Activated CD8-positive, alpha-beta memory T cell treated with anti-CD3 and anti-CD28 coated beads, Interleukin-2, amount 10 ng/mL, durations not matched to agents 7 days and 5 days (primary cell): ENCODE measurements around the gene SLC25A22. TPM values are rescaled to one million over a fixed set of nuclear protein-coding genes. Genes with fewer than 3 reads are reported as not detected.
A peak's percentile ranks its signal among the peaks of the same experiment; 100 is the strongest.

Source experiments
- ATAC-seq: fragments of 150-1000 bp; cut with Tn5 transposase; one replicate; pipeline ENCODE4 v1.10.0; 2021; ENCODE audit warnings: moderate library complexity
- CTCF ChIA-PET: fragments of 350-600 bp; sonication (Branson Sonifier 250); formaldehyde crosslinking; loops from one replicate; lab custom pipeline; 2021; ENCODE audit warnings: antibody characterized with exemption; lab: Charles Lee
- DNase-seq: peaks from one replicate; pipeline ENCODE4 v3.0.0-alpha.2; 2020
- H3K27ac Mint-ChIP-seq: one replicate; pipeline ENCODE4 v1.8.0; 2021; ENCODE audit warnings: mild to moderate bottlenecking, mixed read lengths
- H3K27me3 Mint-ChIP-seq: one replicate; pipeline ENCODE4 v1.8.0; 2021; ENCODE audit warnings: mixed read lengths
- H3K36me3 Mint-ChIP-seq: one replicate; pipeline ENCODE4 v1.8.0; 2021; ENCODE audit warnings: mild to moderate bottlenecking, mixed read lengths
- H3K4me1 Mint-ChIP-seq: one replicate; pipeline ENCODE4 v1.8.0; 2021; ENCODE audit warnings: mixed read lengths
- H3K4me3 Mint-ChIP-seq: one replicate; pipeline ENCODE4 v1.8.0; 2021; ENCODE audit warnings: mild to moderate bottlenecking, moderate library complexity, mixed read lengths
- H3K9me3 Mint-ChIP-seq: one replicate; pipeline ENCODE4 v1.8.0; 2022; ENCODE audit warnings: low read depth, mixed read lengths
- total RNA-seq, 2 experiments: library from RNA; stranded (reverse); gene quantifications; one replicate each; pipeline ENCODE4 v1.2.3, GENCODE V29; 2021

Gene SLC25A22
- 10 to 100 TPM; 49.4 to 54.7 TPM for total RNA-seq

DNA sequence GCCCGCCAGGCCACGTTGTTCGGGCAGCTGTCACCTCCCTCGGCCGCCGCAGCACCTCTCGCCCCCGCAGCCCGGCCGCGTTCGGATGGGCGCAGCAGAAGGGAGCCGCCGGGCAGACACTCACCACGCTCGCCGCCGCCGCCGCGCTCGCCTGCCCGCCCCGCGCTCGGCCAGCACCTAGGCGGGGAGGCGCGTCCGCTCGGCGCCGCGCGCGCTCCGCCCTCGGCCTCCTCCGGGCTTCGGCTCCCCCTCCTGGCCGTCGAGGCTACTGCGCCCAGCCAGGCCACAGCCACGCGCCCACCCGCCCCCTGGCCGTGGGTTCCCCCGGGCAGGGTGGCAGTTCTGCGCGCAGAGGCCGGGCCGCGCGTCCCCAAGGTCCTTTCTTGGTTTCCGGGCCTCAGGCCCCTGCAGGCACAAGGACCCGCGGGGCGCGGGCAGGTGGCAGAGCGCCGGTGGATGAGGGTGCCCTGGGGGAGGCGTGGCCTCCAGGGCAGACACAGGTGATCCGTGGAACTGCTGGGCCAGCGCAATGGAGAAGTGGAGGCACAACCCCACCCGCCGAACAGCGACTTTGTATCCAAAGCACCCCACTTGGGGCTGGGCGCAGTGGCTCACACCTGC is at the start of gene SLC25A22:
Gene SLC25A22 (minus strand): TSS at position 189 of the 621 bp plus-strand sequence. CDS start 3,275 bp downstream, outside the sequence.
- Mint-ChIP-seq H3K9me3 (no peaks in the 10 kb centered on the region), H3K4me3 (peak within 1 kb of the TSS; percentile 85), H3K27me3 (no peaks in the 10 kb centered on the region), H3K4me1 (peaks cover 16% of the 10 kb centered on the region), H3K36me3 (peaks cover 4% of the 10 kb centered on the region), H3K27ac (peak within 1 kb of the TSS; percentile 84)
- ATAC-seq (peak; percentile 60), DNase-seq (peak; percentile 88)
- CTCF ChIA-PET, result interaction anchor here (1.0 to 1.5 kb wide), 5 partner anchors 11 to 72 kb away, joined by 3 to 4 read pairs (median 3); partner anchors contain the start of gene RPLP2

DNA sequence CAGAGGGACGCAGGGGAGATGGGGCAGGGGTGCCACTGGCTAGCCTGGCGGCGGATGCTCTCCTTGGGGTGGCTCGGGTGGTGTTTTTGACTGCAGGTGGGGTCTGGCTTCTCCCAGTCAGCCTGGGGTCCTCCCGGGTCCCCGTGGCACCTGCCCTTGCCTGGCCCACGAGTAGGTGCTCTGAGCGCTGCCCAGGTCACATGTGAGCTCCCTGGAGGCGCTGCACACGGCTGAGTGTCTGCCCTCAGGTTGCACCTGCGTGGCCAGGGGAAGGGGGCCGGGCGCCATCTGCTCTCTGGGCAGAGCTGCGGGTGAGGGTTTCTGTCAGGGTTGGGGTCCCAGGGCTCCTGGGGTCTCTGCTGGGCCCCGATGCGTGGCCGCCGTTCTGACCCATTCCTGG is 49.8 kb upstream of the SLC25A22 start:
- peaks cover 14% of the 10 kb centered on the region for H3K4me1 Mint-ChIP-seq
- CTCF ChIA-PET, result interaction anchor here (0.7 to 2.7 kb wide), 16 partner anchors 7 to 727 kb away, joined by 3 to 41 read pairs (median 4); partner anchors contain the start of genes CD151 and CHID1
- ATAC-seq (no peak), DNase-seq (no peak)
- no peaks in the 10 kb centered on the region for H3K36me3 Mint-ChIP-seq
- H3K4me3 Mint-ChIP-seq, result no peak overlapping the region
- peaks cover 13% of the 10 kb centered on the region for H3K27me3 Mint-ChIP-seq
- no peaks in the 10 kb centered on the region for H3K9me3 Mint-ChIP-seq
- H3K27ac Mint-ChIP-seq, result no peak overlapping the region

DNA sequence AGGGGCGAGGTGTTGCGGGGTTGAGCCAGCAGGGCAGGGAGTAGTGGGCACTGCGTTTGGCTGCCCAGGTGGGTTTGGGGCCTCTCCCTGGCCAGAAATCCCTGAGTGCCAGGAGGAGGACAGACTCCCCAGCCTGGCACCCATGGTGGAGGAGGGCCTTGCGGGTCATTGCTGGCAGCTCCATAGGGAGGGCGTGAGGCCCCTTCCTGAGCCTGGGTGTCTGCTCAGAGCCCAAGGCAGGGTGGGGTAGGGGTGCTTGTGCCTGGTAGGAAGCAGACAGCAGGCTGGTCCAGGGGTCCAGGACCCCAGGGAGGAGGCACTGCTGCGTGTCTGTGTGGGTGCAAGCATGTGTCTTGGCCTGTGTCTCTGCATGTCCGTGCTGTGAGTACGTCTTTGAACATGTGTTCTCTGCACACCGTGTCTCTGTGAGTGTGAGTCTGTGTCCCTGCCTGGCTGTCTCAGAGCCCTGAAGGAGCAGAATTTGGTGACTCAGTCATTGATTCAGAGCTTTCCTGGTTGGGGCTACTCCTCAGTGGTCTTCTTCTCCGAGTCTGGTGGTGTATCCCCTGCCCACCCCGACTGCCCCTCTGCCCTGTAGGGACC is 48.5 kb upstream of the SLC25A22 start:
- ATAC-seq (no peak), DNase-seq (no peak)
- peaks cover 14% of the 10 kb centered on the region for H3K4me1 Mint-ChIP-seq
- no peak overlapping the region for H3K4me3 Mint-ChIP-seq
- CTCF ChIA-PET, result interaction anchor here (1.0 to 2.7 kb wide), 5 partner anchors 9 to 728 kb away, joined by 3 to 13 read pairs (median 8); partner anchors contain the start of gene CD151
- no peaks in the 10 kb centered on the region for H3K36me3 Mint-ChIP-seq
- no peaks in the 10 kb centered on the region for H3K9me3 Mint-ChIP-seq
- no peak overlapping the region for H3K27ac Mint-ChIP-seq
- peaks cover 13% of the 10 kb centered on the region for H3K27me3 Mint-ChIP-seq

DNA sequence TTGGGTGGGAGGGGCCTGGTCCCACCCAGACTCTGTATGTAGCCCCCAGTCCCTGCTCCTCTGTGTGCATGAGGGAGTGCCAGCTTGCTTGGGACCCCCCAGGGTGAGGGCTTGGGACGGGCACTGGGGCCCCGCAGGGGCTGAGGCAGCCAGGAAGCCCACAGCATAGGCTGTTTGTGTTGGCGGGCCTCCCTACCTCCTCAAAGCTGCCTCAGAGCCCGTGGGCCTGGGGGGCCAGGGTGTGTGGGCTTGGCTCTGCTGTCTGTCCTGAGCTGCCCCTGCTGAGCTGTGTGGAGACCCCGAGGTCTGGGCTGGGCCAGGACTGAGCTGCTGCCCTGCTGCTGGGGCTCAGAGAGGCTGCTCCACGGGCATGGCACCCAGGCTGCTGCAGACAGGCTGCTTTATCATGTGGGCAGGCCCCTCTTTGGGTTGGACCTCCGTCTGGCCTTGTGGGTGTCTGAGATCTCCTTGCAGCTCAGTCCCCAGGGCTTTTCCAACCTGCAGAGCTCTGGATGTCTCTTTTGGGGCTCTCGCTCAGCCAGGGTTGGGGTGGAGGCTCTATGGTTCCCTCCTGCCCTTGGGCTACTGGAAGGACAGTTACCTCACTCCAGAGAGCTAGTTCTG is 47.9 kb upstream of the SLC25A22 start:
- H3K4me1 Mint-ChIP-seq, result peaks cover 19% of the 10 kb centered on the region
- no peaks in the 10 kb centered on the region for H3K36me3 Mint-ChIP-seq
- CTCF ChIA-PET, result interaction anchor here (1.5 kb wide), 1 partner anchor 205 kb away, joined by 8 read pairs; no protein-coding TSS in a partner anchor
- H3K4me3 Mint-ChIP-seq, result no peak overlapping the region
- H3K27me3 Mint-ChIP-seq, result peaks cover 10% of the 10 kb centered on the region
- ATAC-seq (no peak), DNase-seq (no peak)
- no peaks in the 10 kb centered on the region for H3K9me3 Mint-ChIP-seq
- H3K27ac Mint-ChIP-seq, result no peak overlapping the region

DNA sequence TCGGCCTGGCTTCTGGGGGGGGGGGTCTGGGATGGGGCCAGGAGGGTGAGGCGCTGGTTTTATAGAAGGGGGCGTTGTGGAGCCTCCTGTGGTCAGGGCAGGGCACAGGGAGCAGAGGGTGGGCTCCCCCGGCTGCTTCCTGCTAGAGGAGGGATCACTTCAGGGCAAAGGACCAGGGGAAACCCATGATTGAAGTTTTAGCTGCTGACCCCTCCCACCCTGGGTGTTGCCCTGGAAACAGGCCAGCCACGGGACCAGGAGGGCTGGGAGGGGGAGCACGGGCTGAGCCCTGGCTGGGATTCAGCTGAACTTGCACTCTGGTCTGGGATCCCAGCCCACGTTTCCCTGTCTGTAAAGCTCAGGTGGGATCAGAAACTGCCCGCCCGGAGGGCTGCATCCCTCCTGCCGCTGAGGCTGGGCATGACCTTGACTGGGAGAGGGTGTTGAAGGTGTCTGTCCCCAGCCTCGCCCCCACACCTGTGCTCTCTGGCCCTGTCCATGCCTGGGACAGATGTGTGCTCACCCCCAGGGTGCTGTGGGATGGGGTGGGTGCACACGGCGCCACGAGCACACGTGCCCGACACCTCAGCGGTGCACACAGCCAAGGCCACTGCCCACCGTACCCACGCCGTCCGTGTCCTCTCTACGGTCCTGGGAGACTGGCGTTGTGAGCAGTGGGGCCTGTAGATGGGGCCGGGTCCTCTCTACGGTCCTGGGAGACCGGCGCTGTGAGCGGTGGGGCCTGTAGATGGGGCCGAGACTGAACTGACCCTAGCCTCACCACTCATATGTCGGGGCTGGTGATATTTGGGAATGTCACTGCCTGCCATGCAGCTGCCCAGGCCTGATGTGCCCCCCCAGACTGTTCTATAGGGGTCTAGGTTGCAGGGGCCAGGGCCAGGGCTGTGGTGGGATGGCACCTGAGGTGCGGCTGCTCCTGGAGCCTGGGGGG is 46.9 kb upstream of the SLC25A22 start:
- Mint-ChIP-seq H3K36me3 (peaks cover 6% of the 10 kb centered on the region), H3K27ac (no peak overlapping the region), H3K4me3 (no peak overlapping the region), H3K4me1 (peaks cover 29% of the 10 kb centered on the region), H3K9me3 (no peaks in the 10 kb centered on the region), H3K27me3 (peaks cover 8% of the 10 kb centered on the region)
- DNase-seq (no peak), ATAC-seq (no peak)
- CTCF ChIA-PET, result no interaction called here

DNA sequence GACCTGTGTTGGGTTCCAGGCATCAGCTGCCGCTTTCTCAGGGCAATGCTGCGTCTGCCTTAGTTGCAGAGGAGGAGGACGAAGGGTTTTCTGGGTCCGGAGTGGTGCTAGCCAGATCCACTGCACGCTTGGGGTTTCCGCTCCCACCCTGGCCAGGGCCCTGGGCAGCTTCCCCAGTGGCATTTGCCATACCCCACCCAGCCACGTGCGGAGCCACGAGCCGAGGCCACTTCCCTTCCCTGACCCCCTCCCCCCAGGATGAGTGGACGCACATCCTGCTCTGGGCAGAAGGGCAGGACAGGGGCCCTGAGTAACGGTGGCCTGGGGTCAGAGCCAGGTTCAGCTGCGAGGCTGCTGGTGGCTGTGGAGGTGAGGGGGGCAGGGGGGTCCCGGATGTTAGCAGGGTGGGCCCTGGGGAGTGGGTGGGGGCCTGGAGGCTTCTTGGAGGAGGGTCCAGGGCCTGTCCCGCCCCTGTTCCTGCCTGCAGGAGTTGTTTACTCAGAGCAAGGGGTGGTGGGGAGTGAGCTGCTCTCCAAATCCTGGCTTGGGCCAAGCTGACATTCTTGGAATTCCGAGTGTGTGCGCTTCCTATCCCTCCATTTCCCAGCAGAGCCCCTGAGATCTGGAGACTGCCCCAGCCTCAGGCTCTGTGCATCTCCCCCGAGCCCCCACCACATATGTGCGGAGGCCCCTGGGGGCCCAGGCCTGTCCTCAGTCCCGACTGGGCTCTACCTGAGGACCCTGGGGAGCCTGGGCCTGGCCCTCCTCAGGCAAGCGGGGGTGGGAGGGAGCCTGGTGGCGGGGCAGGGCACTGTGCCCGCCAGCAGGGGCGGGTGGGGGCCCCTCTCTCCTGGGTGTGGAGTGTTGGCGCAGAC is 46.0 kb upstream of the SLC25A22 start:
- no peak for ATAC-seq

DNA sequence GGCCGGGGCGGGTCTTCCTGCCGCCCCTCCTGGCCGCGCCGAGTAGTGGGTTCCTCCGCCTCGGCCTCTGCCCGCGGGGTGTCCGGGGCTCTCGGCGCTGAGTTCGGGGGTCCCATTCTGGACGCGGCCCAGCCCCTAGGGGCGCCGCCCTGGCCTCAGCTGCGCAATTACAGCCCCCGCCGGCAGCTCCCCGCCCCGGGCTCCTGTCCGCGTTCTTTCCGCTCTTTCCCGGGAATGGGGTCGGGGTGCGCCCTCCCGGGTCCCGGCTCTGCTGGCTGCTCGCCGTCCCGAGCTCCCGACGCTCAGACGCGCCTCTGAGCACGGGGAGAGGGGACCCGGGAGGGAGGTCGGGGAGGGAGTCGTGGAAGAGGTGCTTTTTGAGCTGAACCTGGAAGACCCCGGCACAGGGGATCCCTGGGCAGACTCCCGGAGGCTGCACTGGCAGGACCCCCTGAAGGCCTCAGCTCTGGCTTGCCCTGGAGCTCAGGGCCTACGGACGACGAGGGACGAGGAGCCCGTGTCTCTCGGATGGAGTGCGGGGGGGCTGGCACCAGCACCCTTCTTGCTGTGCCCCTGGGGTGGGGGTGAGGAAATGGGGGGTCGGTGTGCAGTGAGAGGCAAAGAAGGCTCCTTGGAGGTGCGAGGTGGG is 45.1 kb upstream of the SLC25A22 start:
- CTCF ChIA-PET, result interaction anchor here (0.8 to 2.6 kb wide), 8 partner anchors 9 to 78 kb away, joined by 3 to 11 read pairs (median 4); partner anchors contain the start of genes CD151, PNPLA2 and RPLP2
- peaks cover 7% of the 10 kb centered on the region for H3K36me3 Mint-ChIP-seq
- ATAC-seq (peak; percentile 7), DNase-seq (no peak)
- no peaks in the 10 kb centered on the region for H3K9me3 Mint-ChIP-seq
- H3K27ac Mint-ChIP-seq, result no peak overlapping the region
- H3K27me3 Mint-ChIP-seq, result no peaks in the 10 kb centered on the region
- peaks cover 24% of the 10 kb centered on the region for H3K4me1 Mint-ChIP-seq
- H3K4me3 Mint-ChIP-seq, result peak overlapping the region; percentile 63

More for the DNA sequence above, 46.0 kb upstream of the SLC25A22 start:
- H3K27ac Mint-ChIP-seq, result no peak overlapping the region
- H3K4me3 Mint-ChIP-seq, result peak overlapping the region; percentile 63
- peaks cover 7% of the 10 kb centered on the region for H3K36me3 Mint-ChIP-seq
- CTCF ChIA-PET, result interaction anchor here (0.8 to 2.6 kb wide), 7 partner anchors 10 to 34 kb away, joined by 3 to 11 read pairs (median 4); partner anchors contain the start of genes CD151, PNPLA2 and RPLP2
- peaks cover 6% of the 10 kb centered on the region for H3K27me3 Mint-ChIP-seq
- no peaks in the 10 kb centered on the region for H3K9me3 Mint-ChIP-seq
- peaks cover 29% of the 10 kb centered on the region for H3K4me1 Mint-ChIP-seq
- DNase-seq, result no peak

DNA sequence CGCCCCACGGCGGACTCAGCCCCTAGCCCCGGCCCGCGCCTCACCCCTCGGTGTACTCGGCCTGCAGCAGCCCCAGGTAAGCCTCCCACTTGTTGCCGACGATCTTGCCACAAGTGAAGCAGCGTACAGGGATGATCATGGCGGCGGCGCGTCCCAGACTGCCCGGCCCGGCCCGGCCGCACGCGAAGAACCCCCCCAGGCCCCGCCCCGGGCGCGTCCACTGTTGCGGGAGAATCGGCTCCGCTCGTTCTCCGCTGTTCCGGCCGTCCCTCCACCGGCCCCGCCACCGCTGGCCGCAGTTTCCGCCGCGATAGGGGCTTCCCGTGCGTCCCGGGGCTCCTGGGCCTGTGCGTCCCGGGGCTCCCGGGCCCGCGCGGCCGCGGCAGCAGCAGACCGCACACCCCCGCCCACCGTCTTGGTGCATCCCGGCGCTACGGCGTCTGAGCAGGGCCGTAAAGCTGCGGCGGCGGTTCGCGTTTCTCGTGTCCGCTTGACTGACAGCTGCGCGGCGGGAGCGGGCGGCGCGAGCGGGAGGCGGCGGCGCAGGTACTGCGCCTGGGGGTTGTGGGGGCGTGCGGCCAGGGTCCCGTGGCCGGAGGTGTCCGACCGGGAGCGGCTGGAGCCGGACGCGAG is 44.4 kb upstream of the SLC25A22 start, which contains the start of the genes POLR2L and TSPAN4:
Gene POLR2L (minus strand): TSS at position 160 of the 633 bp plus-strand sequence. CDS start 21 bp downstream, at position 139.
Gene TSPAN4 (plus strand): TSS at position 483 of the 633 bp plus-strand sequence. CDS start 7,453 bp downstream, outside the sequence.
- no peaks in the 10 kb centered on the region for H3K9me3 Mint-ChIP-seq
- H3K36me3 Mint-ChIP-seq, result peaks cover 7% of the 10 kb centered on the region
- peak; percentile 79 for ATAC-seq
- H3K4me3 Mint-ChIP-seq, result peak within 1 kb of the TSS; percentile 86
- H3K27me3 Mint-ChIP-seq, result no peaks in the 10 kb centered on the region
- peaks cover 24% of the 10 kb centered on the region for H3K4me1 Mint-ChIP-seq
- CTCF ChIA-PET, result interaction anchor here (1.0 to 2.6 kb wide), 5 partner anchors 10 to 78 kb away, joined by 3 to 11 read pairs (median 3); partner anchors contain the start of genes CD151, PNPLA2 and RPLP2
- peak; percentile 90 for DNase-seq
- peak within 1 kb of the TSS; percentile 80 for H3K27ac Mint-ChIP-seq

DNA sequence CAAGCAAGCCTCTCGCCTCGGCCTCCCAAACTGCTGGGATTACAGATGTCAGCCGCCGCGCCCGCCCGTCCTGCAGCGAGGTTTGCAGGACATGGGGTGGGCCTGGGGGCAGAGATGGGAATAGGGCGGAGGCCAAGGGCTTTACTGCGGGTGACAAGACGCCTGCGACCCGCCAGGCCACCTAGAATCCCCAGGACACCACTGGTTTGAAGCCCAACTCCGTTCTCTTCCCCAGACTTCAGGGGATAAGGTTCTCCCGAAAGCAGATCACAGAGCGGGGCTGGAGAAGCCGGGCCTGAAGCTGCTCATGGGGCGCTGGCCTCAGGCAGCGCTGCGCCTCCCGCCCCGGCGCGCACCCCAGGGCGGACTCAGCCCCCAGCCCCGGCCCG is 43.9 kb upstream of the SLC25A22 start:
- CTCF ChIA-PET, result interaction anchor here (2.6 kb wide), 1 partner anchor 9 kb away, joined by 11 read pairs; the partner anchor contains the start of gene CD151
- peaks cover 24% of the 10 kb centered on the region for H3K4me1 Mint-ChIP-seq
- ATAC-seq (peak; percentile 49), DNase-seq (no peak)
- H3K27ac Mint-ChIP-seq, result peak overlapping the region; percentile 80
- no peaks in the 10 kb centered on the region for H3K9me3 Mint-ChIP-seq
- H3K36me3 Mint-ChIP-seq, result peaks cover 7% of the 10 kb centered on the region
- peak overlapping the region; percentile 86 for H3K4me3 Mint-ChIP-seq
- no peaks in the 10 kb centered on the region for H3K27me3 Mint-ChIP-seq

DNA sequence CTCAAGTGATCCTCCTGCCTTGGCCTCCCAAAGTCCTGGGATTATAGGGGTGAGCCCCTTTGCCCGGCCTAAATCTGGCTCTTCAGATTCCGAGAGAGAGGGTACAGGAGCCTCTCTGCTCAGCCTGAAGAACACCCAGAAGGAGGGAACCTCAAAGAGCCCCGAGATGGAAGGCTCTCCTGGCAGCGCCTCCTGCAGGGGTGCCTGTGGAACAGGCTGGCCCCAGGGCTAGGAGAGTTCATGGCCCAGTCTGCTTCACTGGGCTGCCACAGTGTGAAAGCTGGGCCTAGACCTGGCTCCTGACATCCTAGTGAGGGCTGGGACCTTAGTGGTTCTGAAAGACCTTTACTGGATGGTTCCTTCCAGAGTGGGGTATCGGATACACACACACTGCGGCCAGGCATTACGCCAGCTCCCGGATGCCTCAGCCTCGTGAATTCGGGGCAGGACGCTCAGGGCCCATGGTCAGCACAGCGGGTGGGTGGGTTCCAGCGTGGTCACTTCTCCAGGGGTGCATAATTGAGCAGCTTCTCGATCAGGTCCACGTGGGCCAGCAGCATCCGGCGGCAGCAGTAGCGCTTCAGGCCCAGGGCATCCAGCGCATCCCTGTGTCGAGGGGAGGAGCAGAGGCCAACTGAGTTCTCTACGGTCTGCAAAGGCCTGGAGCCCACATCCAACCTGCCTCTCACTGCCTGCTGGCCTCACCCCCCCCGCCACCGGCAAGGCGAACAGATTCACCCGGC is 42.0 kb upstream of the SLC25A22 start:
- H3K36me3 Mint-ChIP-seq, result peaks cover 7% of the 10 kb centered on the region
- H3K27ac Mint-ChIP-seq, result no peak overlapping the region
- no peaks in the 10 kb centered on the region for H3K9me3 Mint-ChIP-seq
- peak overlapping the region; percentile 86 for H3K4me3 Mint-ChIP-seq
- H3K4me1 Mint-ChIP-seq, result peaks cover 24% of the 10 kb centered on the region
- ATAC-seq (no peak), DNase-seq (no peak)
- H3K27me3 Mint-ChIP-seq, result no peaks in the 10 kb centered on the region
- CTCF ChIA-PET, result interaction anchor here (0.9 to 1.1 kb wide), 2 partner anchors 8 to 23 kb away, joined by 3 read pairs; no protein-coding TSS in a partner anchor
